Measurements from ENCODE around the gene MCM6. TPM values are rescaled to one million over a fixed set of nuclear protein-coding genes. Genes with fewer than 3 reads are reported as not detected.

MCM6 gene

DNA sequence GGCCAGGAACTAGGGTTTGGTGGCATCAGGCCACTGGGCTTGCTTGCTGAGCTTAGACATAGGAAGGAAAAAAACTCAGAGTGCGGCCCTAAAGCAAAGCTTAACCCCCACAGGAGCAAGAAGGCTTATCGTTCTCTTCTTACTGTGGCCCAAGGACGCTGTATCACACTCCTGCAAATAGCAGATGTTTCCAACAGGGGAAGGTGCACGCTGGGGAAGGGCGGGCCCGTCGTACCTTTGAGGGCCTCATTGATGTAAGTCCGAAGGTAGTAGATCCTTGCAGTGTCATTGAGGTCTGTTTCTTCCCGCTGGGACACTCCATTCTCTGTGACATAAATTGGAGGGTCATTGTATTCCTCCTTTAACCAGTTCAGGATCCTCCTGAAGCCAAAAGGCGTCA is 85.8 kb downstream of the MCM6 start:
- no peak overlapping the region for H3K18ac ChIP-seq (ENCODE audit: low read length)
- no peak overlapping the region for H3K27ac ChIP-seq (ENCODE audit: low read depth, low read length)
- H2BK15ac ChIP-seq (replicated peaks; ENCODE audit: low read depth): no peak overlapping the region
- no peaks in the 10 kb centered on the region for H3K79me2 ChIP-seq (ENCODE audit: control insufficient read depth, insufficient read depth, low read length)
- H3K4me3 ChIP-seq (ENCODE audit: low read length): no peak overlapping the region
- H2BK120ac ChIP-seq (ENCODE audit: low read depth, low read length): no peak overlapping the region
- H3K4me1 ChIP-seq (ENCODE audit: control insufficient read depth, low read depth, low read length): no peaks in the 10 kb centered on the region
- H3K36me3 ChIP-seq (ENCODE audit: control insufficient read depth, insufficient read depth, low read length): no peaks in the 10 kb centered on the region
- no peak overlapping the region for H3K23ac ChIP-seq (ENCODE audit: low read length)
- no peak overlapping the region for H3K4me2 ChIP-seq (ENCODE audit: low read length)
- no peak overlapping the region for H2BK5ac ChIP-seq (ENCODE audit: low read length)
- H3K79me1 ChIP-seq (ENCODE audit: low read length): no peaks in the 10 kb centered on the region
- H3K9ac ChIP-seq (ENCODE audit: low read length): no peak overlapping the region
- WGBS (ENCODE audit: extremely low coverage, insufficient coverage, low lambda C conversion rate): no CpG with 5 or more reads among the region's 10 CpGs
- DNase-seq: no peak
- no peak overlapping the region for H4K5ac ChIP-seq (ENCODE audit: low read length)
- no peak overlapping the region for H3K4ac ChIP-seq (ENCODE audit: low read depth, low read length)
- no peak overlapping the region for H2AK5ac ChIP-seq (ENCODE audit: low read length)
- no peak overlapping the region for H4K8ac ChIP-seq (ENCODE audit: low read depth, low read length)
- no peak overlapping the region for H3K56ac ChIP-seq (ENCODE audit: low read length)
- H3K27me3 ChIP-seq (ENCODE audit: insufficient read depth, low read length, poor library complexity): no peaks in the 10 kb centered on the region

Small RNA genes lying within 50 kb of the gene (small RNA-seq; reads per million reads assigned to genes)
- gene RF00019 (ENCODE audit: insufficient read depth): not detected

Data from mesendoderm (in vitro differentiated cells).